Endothelial cell of umbilical vein (primary cell): ENCODE results near the gene ABHD5.

Experiments used
- CTCF ChIP-seq, 2 donors: IDR thresholded peaks; 1 replicate in 1 of 2; 2 replicates in 1 of 2; pipeline ENCODE4 v1.5.1; 2011; ENCODE audit warnings: low read length in 2 of 2, mild to moderate bottlenecking in 2 of 2, moderate library complexity in 2 of 2, control low read depth in 1 of 2, inconsistent platforms in 1 of 2, low read depth in 1 of 2; ENCODE audit not compliant: insufficient read depth in 1 of 2; ENCODE audit errors: extremely low read depth in 1 of 2
- JUN ChIP-seq: IDR thresholded peaks from 2 replicates; pipeline ENCODE4 v1.6.1; 2011; ENCODE audit warnings: borderline replicate concordance, low read depth; ENCODE audit not compliant: insufficient read length, insufficient read depth
- POLR2A ChIP-seq: IDR thresholded peaks from 2 replicates; pipeline ENCODE4 v1.6.1; 2012; ENCODE audit warnings: low read depth, mild to moderate bottlenecking, control low read depth, low read length
- POLR2AphosphoS5 ChIP-seq: IDR thresholded peaks from 2 replicates; pipeline ENCODE4 v1.6.1; 2012; ENCODE audit warnings: low read depth, mild to moderate bottlenecking, control low read depth, low read length, moderate library complexity; ENCODE audit not compliant: insufficient read depth

GRCh38 chr3:43755516-43756200, 64.9 kb downstream of the ABHD5 start:
- TF ChIP-seq POLR2AphosphoS5 = no peak
- no peak for TF ChIP-seq CTCF (IDR thresholded peaks at IDR 0.05; ENCODE audit: extremely low read depth in 1 of 2, insufficient read depth in 1 of 2, low read depth in 1 of 2, low read length in 2 of 2)
- no peak for TF ChIP-seq POLR2A
- TF ChIP-seq JUN = no peak
